WTC11 (cell line): ENCODE measurements around the gene C1QL2. TPM values are rescaled to one million over a fixed set of nuclear protein-coding genes. Genes with fewer than 3 reads are reported as not detected.

Experiments used
- ATAC-seq: fragments of 200-7000 bp; cut with Tn5 transposase; 2 replicates; pipeline ENCODE4 v1.10.0; 2021; ENCODE audit warnings: mild to moderate bottlenecking, moderate library complexity
- CTCF ChIA-PET: fragments of 300-600 bp; sonication (Branson Sonifier 250); formaldehyde crosslinking; loops from one replicate; lab custom pipeline; 2021; ENCODE audit warnings: antibody characterized with exemption; lab: Charles Lee
- POLR2A ChIA-PET: fragments of 350-600 bp; sonication (Branson Sonifier 250); formaldehyde crosslinking; loops from one replicate; lab custom pipeline; 2021; ENCODE audit warnings: antibody characterized with exemption; lab: Charles Lee
- DNase-seq: peaks from one replicate; pipeline ENCODE4 v3.0.0; 2021; ENCODE audit warnings: low spot score
- H3K27ac Mint-ChIP-seq: 2 replicates; pipeline ENCODE4 v1.8.0; 2021; ENCODE audit warnings: mixed read lengths
- H3K27me3 Mint-ChIP-seq: 2 replicates; pipeline ENCODE4 v1.8.0; 2021; ENCODE audit warnings: low read depth, mild to moderate bottlenecking, moderate library complexity, mixed read lengths
- H3K36me3 Mint-ChIP-seq: 2 replicates; pipeline ENCODE4 v1.8.0; 2021; ENCODE audit warnings: mixed read lengths
- H3K4me1 Mint-ChIP-seq: 2 replicates; pipeline ENCODE4 v1.8.0; 2022; ENCODE audit warnings: mixed read lengths
- H3K4me3 Mint-ChIP-seq: 2 replicates; pipeline ENCODE4 v1.8.0; 2021; ENCODE audit warnings: mild to moderate bottlenecking, moderate library complexity, mixed read lengths
- H3K9me3 Mint-ChIP-seq: 2 replicates; pipeline ENCODE4 v1.8.0; 2021; ENCODE audit warnings: mixed read lengths
- FOXJ3 ChIP-seq: sonication (generic); formaldehyde crosslinking; IDR thresholded peaks from 2 replicates; pipeline ENCODE4 v1.9.0; 2021; ENCODE audit warnings: missing genetic modification reagents, mild to moderate bottlenecking, borderline replicate concordance
- GABPB1 ChIP-seq: sonication (generic); formaldehyde crosslinking; IDR thresholded peaks from 2 replicates; pipeline ENCODE4 v1.8.1; 2023; ENCODE audit warnings: mild to moderate bottlenecking, missing genetic modification reagents
- GTF2I ChIP-seq: fragments of 250-450 bp; sonication (Bioruptor Pico); conservative IDR thresholded peaks from 2 replicates; pipeline ENCODE4 v1.4.0; 2021; ENCODE audit warnings: mild to moderate bottlenecking
- MYBL2 ChIP-seq: sonication (generic); formaldehyde crosslinking; IDR thresholded peaks from 2 replicates; pipeline ENCODE4 v1.8.1; 2023; ENCODE audit warnings: mild to moderate bottlenecking, moderate library complexity, missing genetic modification reagents
- SMAD3 ChIP-seq: sonication (generic); formaldehyde crosslinking; IDR thresholded peaks from 2 replicates; pipeline ENCODE4 v1.8.0; 2022; ENCODE audit warnings: missing genetic modification reagents, mild to moderate bottlenecking, borderline replicate concordance
- TEAD1 ChIP-seq: sonication (generic); formaldehyde crosslinking; IDR thresholded peaks from 2 replicates; pipeline ENCODE4 v1.8.0; 2022; ENCODE audit warnings: mild to moderate bottlenecking, missing genetic modification reagents
- TEAD4 ChIP-seq: sonication (generic); formaldehyde crosslinking; IDR thresholded peaks from 2 replicates; pipeline ENCODE4 v1.8.0; 2022; ENCODE audit warnings: mild to moderate bottlenecking, missing genetic modification reagents
- ZNF121 ChIP-seq: sonication (generic); formaldehyde crosslinking; IDR thresholded peaks from 2 replicates; pipeline ENCODE4 v1.8.0; 2023; ENCODE audit warnings: missing genetic modification reagents
- ZNF232 ChIP-seq: sonication (generic); formaldehyde crosslinking; IDR thresholded peaks from 2 replicates; pipeline ENCODE4 v1.8.0; 2022; ENCODE audit warnings: mild to moderate bottlenecking, missing genetic modification reagents
- total RNA-seq: library from RNA; stranded (reverse); gene quantifications from 3 replicates; pipeline ENCODE4 v1.2.3, GENCODE V29; 2021
- TF ChIP-seq, protein P1 (sequence below): fragments of 250-450 bp; sonication (Bioruptor Pico); IDR thresholded peaks from 2 replicates; pipeline ENCODE4 v2.1.2; 2022; ENCODE audit warnings: mild to moderate bottlenecking, moderate library complexity
- TF ChIP-seq, protein P2 (sequence below): sonication (generic); formaldehyde crosslinking; IDR thresholded peaks from 2 replicates; pipeline ENCODE4 v1.8.1; 2023; ENCODE audit warnings: mild to moderate bottlenecking, missing genetic modification reagents
- TF ChIP-seq, protein P3 (sequence below): fragments of 250-450 bp; sonication (Bioruptor Pico); IDR thresholded peaks from 2 replicates; pipeline ENCODE4 v1.9.0; 2021; ENCODE audit warnings: moderate library complexity, mild to moderate bottlenecking, inconsistent platforms, borderline replicate concordance
- TF ChIP-seq, protein P4 (sequence below): sonication (generic); formaldehyde crosslinking; IDR thresholded peaks from 2 replicates; pipeline ENCODE4 v1.8.1; 2023; ENCODE audit warnings: mild to moderate bottlenecking, missing genetic modification reagents, borderline replicate concordance
- TF ChIP-seq, protein P5 (sequence below): fragments of 250-450 bp; sonication (Bioruptor Pico); IDR thresholded peaks from 2 replicates; pipeline ENCODE4 v1.9.0; 2021; ENCODE audit warnings: mild to moderate bottlenecking
- TF ChIP-seq, protein P6 (sequence below): sonication (generic); formaldehyde crosslinking; IDR thresholded peaks from 2 replicates; pipeline ENCODE4 v1.8.1; 2023; ENCODE audit warnings: mild to moderate bottlenecking, missing genetic modification reagents, moderate library complexity
- TF ChIP-seq, protein P7 (sequence below): sonication (generic); formaldehyde crosslinking; IDR thresholded peaks from 2 replicates; pipeline ENCODE4 v1.8.1; 2023; ENCODE audit warnings: mild to moderate bottlenecking, moderate library complexity, missing genetic modification reagents

Gene C1QL2
- total RNA-seq, 1 experiment from 2014 or later = 1.0 TPM

DNA sequence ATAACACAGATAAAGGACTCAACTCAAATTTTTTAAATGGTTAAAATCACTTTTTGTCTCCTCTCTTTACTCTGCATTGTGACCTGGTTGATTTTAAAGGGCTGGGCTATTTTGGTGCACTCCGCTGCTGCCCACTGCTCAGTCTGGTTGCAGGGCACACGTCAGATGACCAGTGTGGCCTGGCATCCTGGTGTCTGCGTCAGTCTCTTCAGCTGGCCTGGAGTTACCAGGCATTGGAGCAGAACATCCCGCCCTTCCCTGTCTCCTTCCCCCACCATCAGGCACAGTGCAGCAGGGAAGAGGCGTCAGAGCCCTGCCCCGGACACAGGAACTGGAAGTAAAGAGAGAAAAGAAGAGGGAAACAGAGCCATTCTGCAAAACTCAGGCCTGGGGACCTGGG is 8.9 kb downstream of the C1QL2 start:
- Mint-ChIP-seq H3K27me3 (peaks cover 6% of the 10 kb centered on the region), H3K27ac (no peak overlapping the region), H3K9me3 (no peaks in the 10 kb centered on the region), H3K4me1 (peaks cover 25% of the 10 kb centered on the region), H3K36me3 (no peaks in the 10 kb centered on the region), H3K4me3 (no peak overlapping the region)
- TF ChIP-seq, protein P1, sequence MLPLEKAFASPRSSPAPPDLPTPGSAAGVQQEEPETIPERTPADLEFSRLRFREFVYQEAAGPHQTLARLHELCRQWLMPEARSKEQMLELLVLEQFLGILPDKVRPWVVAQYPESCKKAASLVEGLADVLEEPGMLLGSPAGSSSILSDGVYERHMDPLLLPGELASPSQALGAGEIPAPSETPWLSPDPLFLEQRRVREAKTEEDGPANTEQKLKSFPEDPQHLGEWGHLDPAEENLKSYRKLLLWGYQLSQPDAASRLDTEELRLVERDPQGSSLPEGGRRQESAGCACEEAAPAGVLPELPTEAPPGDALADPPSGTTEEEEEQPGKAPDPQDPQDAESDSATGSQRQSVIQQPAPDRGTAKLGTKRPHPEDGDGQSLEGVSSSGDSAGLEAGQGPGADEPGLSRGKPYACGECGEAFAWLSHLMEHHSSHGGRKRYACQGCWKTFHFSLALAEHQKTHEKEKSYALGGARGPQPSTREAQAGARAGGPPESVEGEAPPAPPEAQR (CRISPR knock-in tag) = no peak
- TF ChIP-seq FOXJ3 = no peak
- TF ChIP-seq, protein P2, sequence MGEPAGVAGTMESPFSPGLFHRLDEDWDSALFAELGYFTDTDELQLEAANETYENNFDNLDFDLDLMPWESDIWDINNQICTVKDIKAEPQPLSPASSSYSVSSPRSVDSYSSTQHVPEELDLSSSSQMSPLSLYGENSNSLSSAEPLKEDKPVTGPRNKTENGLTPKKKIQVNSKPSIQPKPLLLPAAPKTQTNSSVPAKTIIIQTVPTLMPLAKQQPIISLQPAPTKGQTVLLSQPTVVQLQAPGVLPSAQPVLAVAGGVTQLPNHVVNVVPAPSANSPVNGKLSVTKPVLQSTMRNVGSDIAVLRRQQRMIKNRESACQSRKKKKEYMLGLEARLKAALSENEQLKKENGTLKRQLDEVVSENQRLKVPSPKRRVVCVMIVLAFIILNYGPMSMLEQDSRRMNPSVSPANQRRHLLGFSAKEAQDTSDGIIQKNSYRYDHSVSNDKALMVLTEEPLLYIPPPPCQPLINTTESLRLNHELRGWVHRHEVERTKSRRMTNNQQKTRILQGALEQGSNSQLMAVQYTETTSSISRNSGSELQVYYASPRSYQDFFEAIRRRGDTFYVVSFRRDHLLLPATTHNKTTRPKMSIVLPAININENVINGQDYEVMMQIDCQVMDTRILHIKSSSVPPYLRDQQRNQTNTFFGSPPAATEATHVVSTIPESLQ (CRISPR knock-in tag) = no peak
- TF ChIP-seq, protein P3, sequence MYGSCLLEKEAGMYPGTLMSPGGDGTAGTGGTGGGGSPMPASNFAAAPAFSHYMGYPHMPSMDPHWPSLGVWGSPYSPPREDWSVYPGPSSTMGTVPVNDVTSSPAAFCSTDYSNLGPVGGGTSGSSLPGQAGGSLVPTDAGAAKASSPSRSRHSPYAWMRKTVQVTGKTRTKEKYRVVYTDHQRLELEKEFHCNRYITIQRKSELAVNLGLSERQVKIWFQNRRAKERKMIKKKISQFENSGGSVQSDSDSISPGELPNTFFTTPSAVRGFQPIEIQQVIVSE (CRISPR knock-in tag) = no peak
- TF ChIP-seq, protein P4, sequence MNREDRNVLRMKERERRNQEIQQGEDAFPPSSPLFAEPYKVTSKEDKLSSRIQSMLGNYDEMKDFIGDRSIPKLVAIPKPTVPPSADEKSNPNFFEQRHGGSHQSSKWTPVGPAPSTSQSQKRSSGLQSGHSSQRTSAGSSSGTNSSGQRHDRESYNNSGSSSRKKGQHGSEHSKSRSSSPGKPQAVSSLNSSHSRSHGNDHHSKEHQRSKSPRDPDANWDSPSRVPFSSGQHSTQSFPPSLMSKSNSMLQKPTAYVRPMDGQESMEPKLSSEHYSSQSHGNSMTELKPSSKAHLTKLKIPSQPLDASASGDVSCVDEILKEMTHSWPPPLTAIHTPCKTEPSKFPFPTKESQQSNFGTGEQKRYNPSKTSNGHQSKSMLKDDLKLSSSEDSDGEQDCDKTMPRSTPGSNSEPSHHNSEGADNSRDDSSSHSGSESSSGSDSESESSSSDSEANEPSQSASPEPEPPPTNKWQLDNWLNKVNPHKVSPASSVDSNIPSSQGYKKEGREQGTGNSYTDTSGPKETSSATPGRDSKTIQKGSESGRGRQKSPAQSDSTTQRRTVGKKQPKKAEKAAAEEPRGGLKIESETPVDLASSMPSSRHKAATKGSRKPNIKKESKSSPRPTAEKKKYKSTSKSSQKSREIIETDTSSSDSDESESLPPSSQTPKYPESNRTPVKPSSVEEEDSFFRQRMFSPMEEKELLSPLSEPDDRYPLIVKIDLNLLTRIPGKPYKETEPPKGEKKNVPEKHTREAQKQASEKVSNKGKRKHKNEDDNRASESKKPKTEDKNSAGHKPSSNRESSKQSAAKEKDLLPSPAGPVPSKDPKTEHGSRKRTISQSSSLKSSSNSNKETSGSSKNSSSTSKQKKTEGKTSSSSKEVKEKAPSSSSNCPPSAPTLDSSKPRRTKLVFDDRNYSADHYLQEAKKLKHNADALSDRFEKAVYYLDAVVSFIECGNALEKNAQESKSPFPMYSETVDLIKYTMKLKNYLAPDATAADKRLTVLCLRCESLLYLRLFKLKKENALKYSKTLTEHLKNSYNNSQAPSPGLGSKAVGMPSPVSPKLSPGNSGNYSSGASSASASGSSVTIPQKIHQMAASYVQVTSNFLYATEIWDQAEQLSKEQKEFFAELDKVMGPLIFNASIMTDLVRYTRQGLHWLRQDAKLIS (CRISPR knock-in tag) = no peak
- TF ChIP-seq, protein P5, sequence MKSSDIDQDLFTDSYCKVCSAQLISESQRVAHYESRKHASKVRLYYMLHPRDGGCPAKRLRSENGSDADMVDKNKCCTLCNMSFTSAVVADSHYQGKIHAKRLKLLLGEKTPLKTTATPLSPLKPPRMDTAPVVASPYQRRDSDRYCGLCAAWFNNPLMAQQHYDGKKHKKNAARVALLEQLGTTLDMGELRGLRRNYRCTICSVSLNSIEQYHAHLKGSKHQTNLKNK (CRISPR knock-in tag) = no peak
- no peak for TF ChIP-seq SMAD3 (CRISPR knock-in tag)
- no peak for TF ChIP-seq ZNF121 (CRISPR knock-in tag)
- TF ChIP-seq TEAD1 (CRISPR knock-in tag) = no peak
- no peak for TF ChIP-seq GABPB1
- no peak for TF ChIP-seq MYBL2 (CRISPR knock-in tag)
- TF ChIP-seq TEAD4 = no peak
- TF ChIP-seq, protein P6, sequence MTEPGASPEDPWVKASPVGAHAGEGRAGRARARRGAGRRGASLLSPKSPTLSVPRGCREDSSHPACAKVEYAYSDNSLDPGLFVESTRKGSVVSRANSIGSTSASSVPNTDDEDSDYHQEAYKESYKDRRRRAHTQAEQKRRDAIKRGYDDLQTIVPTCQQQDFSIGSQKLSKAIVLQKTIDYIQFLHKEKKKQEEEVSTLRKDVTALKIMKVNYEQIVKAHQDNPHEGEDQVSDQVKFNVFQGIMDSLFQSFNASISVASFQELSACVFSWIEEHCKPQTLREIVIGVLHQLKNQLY (CRISPR knock-in tag) = no peak
- TF ChIP-seq, protein P7, sequence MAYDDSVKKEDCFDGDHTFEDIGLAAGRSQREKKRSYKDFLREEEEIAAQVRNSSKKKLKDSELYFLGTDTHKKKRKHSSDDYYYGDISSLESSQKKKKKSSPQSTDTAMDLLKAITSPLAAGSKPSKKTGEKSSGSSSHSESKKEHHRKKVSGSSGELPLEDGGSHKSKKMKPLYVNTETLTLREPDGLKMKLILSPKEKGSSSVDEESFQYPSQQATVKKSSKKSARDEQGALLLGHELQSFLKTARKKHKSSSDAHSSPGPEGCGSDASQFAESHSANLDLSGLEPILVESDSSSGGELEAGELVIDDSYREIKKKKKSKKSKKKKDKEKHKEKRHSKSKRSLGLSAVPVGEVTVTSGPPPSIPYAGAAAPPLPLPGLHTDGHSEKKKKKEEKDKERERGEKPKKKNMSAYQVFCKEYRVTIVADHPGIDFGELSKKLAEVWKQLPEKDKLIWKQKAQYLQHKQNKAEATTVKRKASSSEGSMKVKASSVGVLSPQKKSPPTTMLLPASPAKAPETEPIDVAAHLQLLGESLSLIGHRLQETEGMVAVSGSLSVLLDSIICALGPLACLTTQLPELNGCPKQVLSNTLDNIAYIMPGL (CRISPR knock-in tag) = no peak
- no peak for TF ChIP-seq ZNF232 (CRISPR knock-in tag)
- TF ChIP-seq GTF2I = no peak
- DNase-seq (no peak), ATAC-seq (no peak)
- ChIA-PET CTCF (no interaction called here), POLR2A (no interaction called here)
